CD14-positive monocyte (primary cell): Measurements from ENCODE around the gene RRP8. TPM values are rescaled to one million over a fixed set of nuclear protein-coding genes. Genes with fewer than 3 reads are reported as not detected.

Source experiments
- DNase-seq, 3 donors: peaks; one replicate each; pipeline ENCODE4 v3.0.0-alpha.2; 2011 to 2022
- H2AFZ ChIP-seq: 2 replicates; pipeline ENCODE4 v1.6.0; 2012; ENCODE audit warnings: mild to moderate bottlenecking, low read depth, low read length, inconsistent platforms; ENCODE audit not compliant: insufficient read depth, poor library complexity, severe bottlenecking
- H3K27ac ChIP-seq, 2 donors: 1 replicate in 1 of 2; 2 replicates in 1 of 2; pipeline ENCODE4 v1.5.1; 2012 to 2013; ENCODE audit warnings: low read length in 2 of 2, control low read depth in 1 of 2, inconsistent platforms in 1 of 2, low read depth in 1 of 2, mild to moderate bottlenecking in 1 of 2
- H3K27me3 ChIP-seq, 2 donors: one replicate each; pipeline versions ENCODE4 v1.6.0 to v1.6.1; 2011 to 2013; ENCODE audit warnings: low read length in 2 of 2; ENCODE audit not compliant: control insufficient read depth in 2 of 2, insufficient read depth in 2 of 2
- H3K36me3 ChIP-seq, 2 donors: replicated peaks in 1 of 2; 1 replicate in 1 of 2; 2 replicates in 1 of 2; pipeline versions ENCODE4 v1.5.1 to v1.6.1; 2012 to 2013; ENCODE audit warnings: low read length in 2 of 2, control low read depth in 1 of 2, inconsistent platforms in 1 of 2, mild to moderate bottlenecking in 1 of 2; ENCODE audit not compliant: insufficient read depth in 2 of 2, control insufficient read depth in 1 of 2
- H3K4me1 ChIP-seq, 2 donors: 1 replicate in 1 of 2; 2 replicates in 1 of 2; pipeline versions ENCODE4 v1.5.1 to v1.6.1; 2012 to 2013; ENCODE audit warnings: low read length in 2 of 2, control low read depth in 1 of 2, inconsistent platforms in 1 of 2, mild to moderate bottlenecking in 1 of 2, moderate library complexity in 1 of 2; ENCODE audit not compliant: insufficient read depth in 2 of 2, control insufficient read depth in 1 of 2
- H3K4me2 ChIP-seq: replicated peaks from 2 replicates; pipeline ENCODE3; 2012; ENCODE audit warnings: low read length, moderate library complexity, mild to moderate bottlenecking; ENCODE audit not compliant: poor library complexity, severe bottlenecking; ENCODE audit errors: extremely low read depth
- H3K4me3 ChIP-seq, 3 experiments: fragments of 200-600 bp in 1 of 3; sonication (generic) in 1 of 3; replicated peaks in 1 of 3; 1 replicate in 2 of 3; 2 replicates in 1 of 3; pipeline ENCODE4 v1.5.1; 2011 to 2013; ENCODE audit warnings: low read length in 3 of 3, mild to moderate bottlenecking in 3 of 3, control low read depth in 2 of 3, low read depth in 2 of 3, inconsistent platforms in 1 of 3, moderate library complexity in 1 of 3
- H3K79me2 ChIP-seq: 2 replicates; pipeline ENCODE4 v1.6.0; 2012; ENCODE audit warnings: mild to moderate bottlenecking, control low read depth, inconsistent platforms, low read length, moderate library complexity; ENCODE audit not compliant: insufficient read depth
- H3K9ac ChIP-seq: 2 replicates; pipeline ENCODE4 v1.6.0; 2017; ENCODE audit warnings: low read length, mild to moderate bottlenecking; ENCODE audit not compliant: insufficient read depth, poor library complexity, severe bottlenecking
- H3K9me3 ChIP-seq, 2 donors: replicated peaks in 1 of 2; 1 replicate in 1 of 2; 2 replicates in 1 of 2; pipeline versions ENCODE4 v1.5.1 to v1.6.1; 2012 to 2013; ENCODE audit warnings: low read length in 2 of 2, control low read depth in 1 of 2; ENCODE audit not compliant: control insufficient read depth in 1 of 2, insufficient read depth in 1 of 2
- H4K20me1 ChIP-seq: 2 replicates; pipeline ENCODE4 v1.6.0; 2012; ENCODE audit warnings: mild to moderate bottlenecking, low read length, control low read depth, moderate library complexity; ENCODE audit not compliant: insufficient read depth
- H3K27ac Mint-ChIP-seq, 7 donors: one replicate each; pipeline ENCODE4 v1.8.0; 2020; ENCODE audit warnings: mild to moderate bottlenecking in 7 of 7, mixed read lengths in 7 of 7, moderate library complexity in 6 of 7, inconsistent platforms in 2 of 7
- H3K27me3 Mint-ChIP-seq, 3 donors: one replicate each; pipeline ENCODE4 v1.8.0; 2021 to 2022; ENCODE audit warnings: low read depth in 3 of 3, mild to moderate bottlenecking in 3 of 3, mixed read lengths in 3 of 3, moderate library complexity in 3 of 3, inconsistent platforms in 1 of 3
- H3K36me3 Mint-ChIP-seq, 2 donors: one replicate each; pipeline ENCODE4 v1.8.0; 2020; ENCODE audit warnings: mixed read lengths in 2 of 2, inconsistent platforms in 1 of 2, mild to moderate bottlenecking in 1 of 2
- H3K4me1 Mint-ChIP-seq: one replicate; pipeline ENCODE4 v1.8.0; 2020; ENCODE audit warnings: mild to moderate bottlenecking, mixed read lengths
- H3K4me3 Mint-ChIP-seq, 2 donors: one replicate each; pipeline ENCODE4 v1.8.0; 2020; ENCODE audit warnings: mild to moderate bottlenecking in 2 of 2, mixed read lengths in 2 of 2, moderate library complexity in 1 of 2
- H3K9me3 Mint-ChIP-seq, 7 donors: one replicate each; pipeline ENCODE4 v1.8.0; 2020 to 2022; ENCODE audit warnings: mixed read lengths in 7 of 7, mild to moderate bottlenecking in 6 of 7, moderate library complexity in 6 of 7, inconsistent platforms in 2 of 7
- CTCF ChIP-seq: fragments of 200-600 bp; IDR thresholded peaks from one replicate; pipeline ENCODE4 v1.8.0; 2022; ENCODE audit warnings: antibody characterized with exemption, mild to moderate bottlenecking
- WGBS: methylation state at CpG from one replicate; pipeline ENCODE4 v1.1.5; 2013; ENCODE audit warnings: missing lambda C conversion rate; ENCODE audit not compliant: insufficient coverage; 5-methylcytosine and 5-hydroxymethylcytosine counted together
- intact Hi-C, 2 donors: fragments of 100-400 bp; cut with micrococcal nuclease; formaldehyde crosslinking; loops; one replicate each; pipeline versions ENCODE4 v1.15.0 to v1.15.1; 2023
- polyA plus RNA-seq, 3 donors: library from polyadenylated mRNA; depleted of rRNA in 1 of 3; unstranded in 2 of 3; stranded (reverse) in 1 of 3; fragments of 300-500 nt in 2 of 3; fragments of >200 nt in 1 of 3; fragmentation: Illumina TruSeq in 2 of 3; gene quantifications; 1 replicate in 2 of 3; 2 replicates in 1 of 3; pipeline ENCODE4 v1.2.3, GENCODE V29; 2012 to 2021

RRP8 gene
- polyA plus RNA-seq, 3 donors, result 7.2 to 14.1 (median 11.9) TPM

- Histone ChIP-seq H4K20me1 (no peaks in the 10 kb centered on the region), H2AFZ (no peak overlapping the region), H3K79me2 (no peaks in the 10 kb centered on the region), H3K4me3 (no peak overlapping the region), H3K9ac (no peak overlapping the region), H3K27ac (no peak overlapping the region), H3K4me2 (no peak overlapping the region), H3K9me3 (peaks cover 0 to 6% of the 10 kb centered on the region in 2 donors), H3K27me3 (peaks cover 0 to 1% of the 10 kb centered on the region in 2 donors), H3K36me3 (no peaks in the 10 kb centered on the region), H3K4me1 (no peaks in the 10 kb centered on the region)
- Mint-ChIP-seq H3K36me3 (peaks cover 3 to 7% of the 10 kb centered on the region in 2 donors), H3K4me3 (no peak overlapping the region), H3K9me3 (peaks cover 0 to 8% (median under 1%) of the 10 kb centered on the region in 7 donors), H3K4me1 (peaks cover 6% of the 10 kb centered on the region), H3K27ac (no peak overlapping the region), H3K27me3 (peaks cover 0 to 4% (median 2%) of the 10 kb centered on the region in 3 donors)
- no peak for TF ChIP-seq CTCF
- DNase-seq, result no peak
- WGBS, result 98% methylated on average over 4 of the region's 5 CpGs
- intact Hi-C loops, result no loop called here
Measured at GRCh38 chr11:6565988-6566703, 37.3 kb downstream of the RRP8 start.

- peaks cover 0 to 2% (median 0%) of the 10 kb centered on the region in 7 donors for H3K9me3 Mint-ChIP-seq
- H3K36me3 Mint-ChIP-seq, result peaks cover 3 to 4% of the 10 kb centered on the region in 2 donors
- no peaks in the 10 kb centered on the region for H3K79me2 ChIP-seq
- H3K9ac ChIP-seq, result no peak overlapping the region
- no peak overlapping the region for H3K4me3 ChIP-seq
- no peak for DNase-seq
- no CpG with 5 or more reads among the region's 2 CpGs for WGBS
- H3K27me3 Mint-ChIP-seq, result peaks cover 0 to 2% (median 0%) of the 10 kb centered on the region in 3 donors
- intact Hi-C loops, result no loop called here
- no peaks in the 10 kb centered on the region for H3K4me1 ChIP-seq
- H3K4me3 Mint-ChIP-seq, result no peak overlapping the region
- H3K4me2 ChIP-seq, result no peak overlapping the region
- peaks cover 6% of the 10 kb centered on the region for H3K4me1 Mint-ChIP-seq
- no peaks in the 10 kb centered on the region for H3K27me3 ChIP-seq
- no peaks in the 10 kb centered on the region for H3K36me3 ChIP-seq
- H4K20me1 ChIP-seq, result no peaks in the 10 kb centered on the region
- peak overlapping the region in 1 of 7 donors; percentile 22 for H3K27ac Mint-ChIP-seq
- H2AFZ ChIP-seq, result no peak overlapping the region
- no peak for TF ChIP-seq CTCF
- H3K27ac ChIP-seq, result no peak overlapping the region
- no peaks in the 10 kb centered on the region for H3K9me3 ChIP-seq
Measured at GRCh38 chr11:6565325-6565724, 38.1 kb downstream of the RRP8 start.
